ENCODE measurements around the gene PRKD1.

Gene PRKD1

GRCh38 chr14:29663281-29663801, 264.3 kb downstream of the PRKD1 start:
- no peak for TF ChIP-seq CTCF (IDR thresholded peaks at IDR 0.05; ENCODE audit: low read length, missing control alignments)
- no peak overlapping the region for H3K4me3 ChIP-seq (replicated peaks; ENCODE audit: low read depth, low read length)
- DNase-seq (ENCODE audit: low read depth), result peak; percentile 50

GRCh38 chr14:29654901-29655550, 272.6 kb downstream of the PRKD1 start:
- DNase-seq (ENCODE audit: low read depth), result peak; percentile 74

GRCh38 chr14:29653303-29653702, 274.3 kb downstream of the PRKD1 start:
- H3K4me3 ChIP-seq (replicated peaks; ENCODE audit: low read depth, low read length), result no peak overlapping the region
- DNase-seq (ENCODE audit: low read depth), result no peak
- no peak for TF ChIP-seq CTCF (IDR thresholded peaks at IDR 0.05; ENCODE audit: low read length, missing control alignments)

More at GRCh38 chr14:29654901-29655550, 272.6 kb downstream of the PRKD1 start:
- no peak overlapping the region for H3K4me3 ChIP-seq (replicated peaks; ENCODE audit: low read depth, low read length)
- TF ChIP-seq CTCF (IDR thresholded peaks at IDR 0.05; ENCODE audit: low read length, missing control alignments), result no peak

- no peak for TF ChIP-seq CTCF (IDR thresholded peaks at IDR 0.05; ENCODE audit: low read length, missing control alignments)
- no peak overlapping the region for H3K4me3 ChIP-seq (replicated peaks; ENCODE audit: low read depth, low read length)
- DNase-seq (ENCODE audit: low read depth), result peak; percentile 31
These were observed 275.1 kb downstream of the PRKD1 start for GRCh38 chr14:29652571-29652970.

GRCh38 chr14:29650554-29651269, 276.9 kb downstream of the PRKD1 start:
- no peak for TF ChIP-seq CTCF (IDR thresholded peaks at IDR 0.05; ENCODE audit: low read length, missing control alignments)
- no peak overlapping the region for H3K4me3 ChIP-seq (replicated peaks; ENCODE audit: low read depth, low read length)
- DNase-seq (ENCODE audit: low read depth), result peak; percentile 29

GRCh38 chr14:29649170-29649569, 278.5 kb downstream of the PRKD1 start:
- TF ChIP-seq CTCF (IDR thresholded peaks at IDR 0.05; ENCODE audit: low read length, missing control alignments), result no peak
- no peak overlapping the region for H3K4me3 ChIP-seq (replicated peaks; ENCODE audit: low read depth, low read length)
- no peak for DNase-seq (ENCODE audit: low read depth)

Measured in fibroblast of pulmonary artery (primary cell).